ENCODE results near the gene FGGY.
"Not testable (repeated sequence)": the region's sequence is repeated elsewhere in the genome, so short reads cannot be mapped to it uniquely, and the experiment has no call there.

Gene FGGY

GRCh38 chr1:59639266-59639665, 342.4 kb downstream of the FGGY start:
- no peak for DNase-seq (ENCODE audit: low spot score)

GRCh38 chr1:59640851-59641250, 344.0 kb downstream of the FGGY start:
- DNase-seq (ENCODE audit: low spot score): no peak

GRCh38 chr1:59641836-59642235, 344.9 kb downstream of the FGGY start:
- DNase-seq (ENCODE audit: low spot score): no peak

GRCh38 chr1:59643526-59643925, 346.6 kb downstream of the FGGY start:
- DNase-seq (ENCODE audit: low spot score): no peak

GRCh38 chr1:59645893-59646292, 349.0 kb downstream of the FGGY start:
- DNase-seq (ENCODE audit: low spot score): no peak

- not testable (repeated sequence) for DNase-seq (ENCODE audit: low spot score)
Observed at GRCh38 chr1:59653142-59653958, 356.5 kb downstream of the FGGY start.

- no peak for DNase-seq (ENCODE audit: low spot score)
Observed at GRCh38 chr1:59653968-59654367, 357.1 kb downstream of the FGGY start.

- no peak for DNase-seq (ENCODE audit: low spot score)
Observed at GRCh38 chr1:59657873-59658465, 361.1 kb downstream of the FGGY start.

- DNase-seq (ENCODE audit: low spot score): no peak
Observed at GRCh38 chr1:59664166-59664565, 367.3 kb downstream of the FGGY start.

- no peak for DNase-seq (ENCODE audit: low spot score)
Observed at GRCh38 chr1:59666106-59666505, 369.2 kb downstream of the FGGY start.

- DNase-seq (ENCODE audit: low spot score): no peak
Observed at GRCh38 chr1:59667020-59667419, 370.1 kb downstream of the FGGY start.

- no peak for DNase-seq (ENCODE audit: low spot score)
Observed at GRCh38 chr1:59669752-59670312, 372.9 kb downstream of the FGGY start.

- DNase-seq (ENCODE audit: low spot score): no peak
Observed at GRCh38 chr1:59670662-59671061, 373.8 kb downstream of the FGGY start.

- DNase-seq (ENCODE audit: low spot score): no peak
Observed at GRCh38 chr1:59671066-59671952, 374.4 kb downstream of the FGGY start.

- no peak for DNase-seq (ENCODE audit: low spot score)
Observed at GRCh38 chr1:59671953-59672305, 375.0 kb downstream of the FGGY start.

GRCh38 chr1:59672851-59673572, 376.1 kb downstream of the FGGY start:
- no peak for DNase-seq (ENCODE audit: low spot score)

GRCh38 chr1:59673573-59674450, 376.9 kb downstream of the FGGY start:
- no peak for DNase-seq (ENCODE audit: low spot score)

- no peak for DNase-seq (ENCODE audit: low spot score)
Observed at GRCh38 chr1:59674595-59674994, 377.7 kb downstream of the FGGY start.

- DNase-seq (ENCODE audit: low spot score): no peak
Observed at GRCh38 chr1:59675936-59676335, 379.0 kb downstream of the FGGY start.

GRCh38 chr1:59678040-59678439, 381.1 kb downstream of the FGGY start:
- DNase-seq (ENCODE audit: low spot score): no peak

Data from hematopoietic multipotent progenitor cell treated with erythropoietin and hydrocortisone succinate and interleukin-3 and kit ligand, for 15 days (in vitro differentiated cells).